Skin epidermis (tissue), 12 donors: ENCODE measurements around the gene FAM193A.
"Not testable (repeated sequence)": the region's sequence is repeated elsewhere in the genome, so short reads cannot be mapped to it uniquely, and the experiment has no call there.

ENCODE experiments used
- H3K27ac ChIP-seq, 21 experiments: fragments of 200-600 bp; sonication (generic) in 11 of 21; one replicate each; pipeline ENCODE4 v1.5.0; 2020; ENCODE audit warnings: mild to moderate bottlenecking in 3 of 21, inconsistent platforms in 2 of 21, moderate library complexity in 2 of 21
- H3K4me3 ChIP-seq, 7 experiments: fragments of 200-600 bp; sonication (generic) in 2 of 7; one replicate each; pipeline ENCODE4 v1.5.0; 2020; ENCODE audit warnings: inconsistent platforms in 2 of 7, mild to moderate bottlenecking in 2 of 7, moderate library complexity in 1 of 7

FAM193A gene

DNA sequence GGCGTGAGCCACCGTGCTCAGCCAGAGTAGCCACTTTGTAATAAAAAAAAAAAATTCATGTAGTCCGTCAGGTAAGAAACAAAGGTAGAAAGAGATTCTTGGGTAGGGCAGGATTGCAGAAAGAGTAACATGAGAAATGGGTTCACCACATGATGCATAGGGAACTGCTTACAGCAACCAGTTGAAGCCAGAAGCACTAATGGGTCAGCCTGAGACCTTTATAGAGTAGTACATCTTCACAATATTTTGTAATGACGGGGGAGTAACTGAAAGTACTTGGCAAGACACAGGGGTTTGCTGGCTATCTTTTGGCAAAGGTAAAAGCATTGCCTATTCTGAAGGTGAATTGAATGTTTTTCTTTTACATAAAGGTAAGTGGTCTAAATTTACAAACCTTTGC is 29.1 kb downstream of the FAM193A start:
- no peak overlapping the region for H3K4me3 ChIP-seq

DNA sequence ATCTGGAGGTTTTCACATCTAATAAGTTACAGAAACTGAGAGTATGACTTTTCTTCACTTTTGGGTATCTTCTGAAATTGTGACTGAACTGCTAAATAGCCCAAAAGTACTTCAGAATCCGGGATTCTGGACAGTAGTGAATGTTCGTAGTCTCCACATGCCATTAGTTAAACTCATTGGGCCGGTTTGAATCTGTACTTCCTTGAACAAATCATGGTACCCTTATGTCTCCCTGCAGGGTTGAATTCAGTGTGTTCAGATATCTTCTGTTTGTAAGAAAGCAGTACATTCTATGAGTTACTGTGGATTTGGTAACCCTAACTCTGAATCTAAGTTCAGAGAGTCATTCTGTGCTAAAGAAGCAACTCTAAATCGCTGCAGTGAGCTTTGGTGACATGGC is 33.6 kb downstream of the FAM193A start:
- Histone ChIP-seq H3K27ac (peak overlapping the region in 7 of 21 experiments; percentile 3 to 80 (median 57)), H3K4me3 (no peak overlapping the region)

More for the DNA sequence above, 29.1 kb downstream of the FAM193A start:
- H3K27ac ChIP-seq, result no peak overlapping the region

DNA sequence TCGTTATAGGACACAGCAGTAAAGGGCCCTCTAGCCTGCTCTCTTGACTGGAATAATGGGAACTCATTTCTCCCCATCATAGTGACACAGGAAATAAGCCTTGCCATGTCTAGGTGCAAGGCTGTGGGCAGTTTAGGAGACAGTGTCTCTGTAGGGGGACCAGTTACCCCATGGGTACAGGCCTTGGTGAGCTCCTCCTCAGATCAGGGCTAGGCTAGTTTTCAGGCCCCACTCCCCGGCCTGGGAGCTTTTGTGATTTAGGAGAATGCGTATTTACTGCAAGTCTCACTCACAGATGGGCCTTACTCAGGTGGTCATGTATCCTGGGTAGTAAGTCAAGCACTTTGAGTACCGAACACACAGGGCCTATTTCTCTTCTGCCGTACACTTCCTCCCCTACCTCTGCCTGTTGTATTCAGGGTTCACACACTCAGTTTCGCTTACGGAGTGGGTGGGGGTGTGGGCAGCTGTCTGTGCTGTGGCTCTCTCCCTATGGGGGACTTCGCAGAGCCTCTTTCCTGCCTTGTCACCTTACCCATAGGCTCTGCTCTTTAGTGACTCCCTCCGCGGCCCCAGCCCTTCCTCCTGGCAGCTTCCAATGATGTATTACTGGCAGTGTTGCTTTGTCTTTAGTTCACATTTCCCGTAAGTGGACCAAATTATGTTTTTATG is 34.2 kb downstream of the FAM193A start:
- Histone ChIP-seq H3K27ac (peak overlapping the region in 12 of 21 experiments; percentile 2 to 80 (median 44)), H3K4me3 (no peak overlapping the region)

DNA sequence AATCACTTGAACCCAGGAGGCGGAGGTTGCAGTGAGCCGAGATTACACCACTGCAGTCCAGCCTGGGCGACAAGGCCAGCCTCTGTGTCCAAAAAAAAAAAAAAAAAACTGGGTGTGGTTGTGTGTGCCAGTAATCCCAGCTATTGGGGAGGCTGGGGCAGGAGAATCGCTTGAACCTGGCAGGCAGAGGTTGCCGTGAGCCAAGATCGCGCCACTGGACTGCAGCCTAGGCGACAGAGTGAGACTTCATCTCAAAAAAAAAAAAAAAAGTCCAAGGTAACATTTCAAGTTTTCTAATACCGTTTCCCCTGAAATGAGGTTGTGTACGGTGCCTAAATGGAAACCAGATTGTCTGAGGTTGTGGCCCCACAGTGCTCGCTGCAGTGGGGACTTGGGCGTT is 35.6 kb downstream of the FAM193A start:
- Histone ChIP-seq H3K4me3 (no peak overlapping the region), H3K27ac (peak overlapping the region in 1 of 21 experiments; percentile 62)

DNA sequence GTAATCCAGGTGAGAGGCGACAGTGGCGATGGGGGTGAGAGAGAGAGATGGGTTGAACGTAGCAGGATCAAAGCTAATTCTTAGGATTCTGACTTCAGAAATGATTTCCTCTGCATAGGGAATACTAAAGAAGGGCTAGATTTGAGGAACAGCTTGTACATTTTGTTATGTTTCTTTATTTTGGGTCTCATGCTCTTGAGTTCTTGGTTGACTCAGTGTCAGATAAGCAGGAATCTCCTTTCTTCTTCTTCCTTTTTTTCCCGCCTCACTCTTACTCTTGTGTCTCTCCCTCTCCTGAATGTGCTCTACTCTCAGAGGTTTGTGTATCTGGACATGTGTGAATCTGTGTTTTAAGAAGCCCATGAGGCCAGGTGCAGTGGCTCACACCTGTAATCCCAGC is 36.4 kb downstream of the FAM193A start:
- Histone ChIP-seq H3K27ac (no peak overlapping the region), H3K4me3 (no peak overlapping the region)

DNA sequence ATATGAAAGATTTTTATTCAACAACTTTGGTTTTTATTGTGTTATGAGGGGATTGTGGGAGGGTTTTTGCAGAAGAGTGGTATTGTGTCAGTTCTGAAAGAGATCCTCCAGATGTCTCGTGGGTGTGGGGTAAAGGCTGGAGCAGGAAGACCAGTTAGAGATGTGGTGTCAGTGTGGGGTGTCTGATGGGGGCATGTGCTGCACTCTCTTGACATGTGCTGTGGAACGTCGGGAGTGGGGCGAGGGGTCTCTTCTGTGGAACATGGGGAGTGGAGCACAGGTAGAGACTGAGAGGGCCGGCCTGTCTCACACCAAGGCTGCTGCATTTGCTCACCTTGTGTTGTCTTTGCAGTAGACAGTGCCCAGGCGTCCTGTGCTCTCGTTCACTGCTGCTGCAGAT is 37.6 kb downstream of the FAM193A start:
- Histone ChIP-seq H3K27ac (no peak overlapping the region), H3K4me3 (no peak overlapping the region)

DNA sequence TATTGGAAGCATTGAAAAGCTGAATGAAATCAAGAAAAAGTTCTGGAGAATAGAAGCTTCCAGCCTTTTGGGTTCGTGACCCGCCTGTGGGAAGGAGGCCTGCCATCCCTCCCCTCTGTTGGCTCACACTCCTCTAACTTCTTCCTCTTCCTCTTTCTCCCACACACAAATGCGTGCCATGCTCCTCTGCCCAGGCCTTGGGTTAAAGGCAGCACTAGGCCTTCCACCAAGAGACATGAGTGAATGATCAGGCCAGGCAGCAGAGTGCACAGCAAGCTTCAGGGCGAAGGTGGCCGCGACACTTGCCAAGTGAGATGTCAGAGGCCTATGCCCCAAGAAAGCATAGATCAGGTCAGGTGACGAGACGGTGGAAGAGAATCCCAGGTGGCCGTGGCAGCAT is 38.4 kb downstream of the FAM193A start:
- Histone ChIP-seq H3K4me3 (no peak overlapping the region), H3K27ac (no peak overlapping the region)

DNA sequence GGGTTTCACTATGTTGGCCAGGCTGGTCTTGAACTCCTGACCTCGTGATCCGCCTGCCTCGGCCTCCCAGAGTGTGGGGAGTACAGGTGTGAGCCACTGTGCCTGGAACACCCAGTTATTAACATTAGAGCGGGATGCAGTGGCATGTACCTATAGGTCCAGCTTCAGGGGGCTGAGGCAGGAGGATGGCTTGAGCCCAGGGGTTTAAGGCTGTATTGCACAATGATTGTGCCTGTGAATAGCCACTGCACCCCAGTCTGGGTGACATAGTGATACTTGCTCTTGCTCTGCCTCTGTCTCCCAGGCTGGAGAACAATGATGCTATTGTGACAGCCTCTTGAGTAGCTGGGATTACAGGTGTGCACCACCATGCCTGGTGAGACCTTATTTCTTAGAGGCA is 39.8 kb downstream of the FAM193A start:
- H3K4me3 ChIP-seq, result no peak overlapping the region
- no peak overlapping the region for H3K27ac ChIP-seq

DNA sequence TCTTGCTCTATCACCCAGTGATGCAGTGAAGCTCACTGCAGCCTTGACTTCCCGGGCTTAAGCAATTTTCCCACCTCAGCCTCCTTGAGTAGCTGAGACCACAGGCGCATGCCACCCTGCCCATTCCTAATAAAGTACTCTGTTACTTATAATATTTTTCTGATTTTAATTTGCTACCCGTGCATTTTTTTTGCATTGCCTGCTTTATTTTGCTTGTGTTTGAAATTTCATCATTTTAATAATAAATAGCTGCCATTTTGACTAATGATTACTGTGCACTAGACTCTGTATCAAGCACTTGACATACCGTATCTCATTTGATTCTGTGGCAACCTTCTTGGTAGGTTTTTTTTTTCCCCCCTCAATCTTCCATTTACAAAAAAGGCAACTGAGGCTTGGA is 41.7 kb downstream of the FAM193A start:
- Histone ChIP-seq H3K27ac (no peak overlapping the region), H3K4me3 (no peak overlapping the region)

DNA sequence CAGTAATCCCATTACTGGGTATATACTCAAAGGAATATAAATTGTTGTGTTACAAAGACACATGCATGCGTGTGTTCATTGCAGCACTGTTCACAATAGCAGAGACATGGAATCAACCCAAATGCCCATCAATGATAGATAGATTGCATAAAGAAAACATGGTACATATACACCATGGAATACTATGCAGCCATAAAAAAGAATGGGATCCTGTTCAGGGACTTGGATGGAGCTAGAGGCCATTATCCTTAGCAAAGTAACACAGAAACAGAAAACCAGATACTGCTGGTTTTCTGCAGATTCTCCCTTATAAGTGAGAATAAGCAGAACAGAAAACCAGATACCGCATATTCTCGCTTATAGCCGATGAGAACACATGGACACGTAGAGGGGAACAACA is 43.5 kb downstream of the FAM193A start:
- no peak overlapping the region for H3K27ac ChIP-seq
- H3K4me3 ChIP-seq, result no peak overlapping the region

DNA sequence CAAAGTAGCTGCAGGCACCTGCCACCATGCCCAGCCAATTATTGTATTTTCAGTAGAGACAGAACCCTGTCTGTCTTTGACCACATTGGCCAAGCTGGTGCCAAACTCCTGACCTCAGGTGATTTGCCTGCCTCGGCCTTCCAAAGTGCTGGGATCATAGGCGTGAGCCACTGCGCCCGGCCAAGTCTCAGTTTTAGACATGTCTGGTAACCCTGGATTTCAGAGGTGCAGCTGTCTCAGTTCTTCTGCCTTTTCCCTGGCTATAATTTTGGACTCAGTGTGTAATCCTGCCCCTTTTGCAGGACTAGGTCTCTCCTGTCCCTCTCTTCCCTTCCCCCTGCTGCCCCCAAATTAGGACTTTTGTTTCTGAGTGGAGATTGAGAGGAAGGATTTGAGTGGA is 46.6 kb downstream of the FAM193A start:
- H3K27ac ChIP-seq, result no peak overlapping the region
- H3K4me3 ChIP-seq, result no peak overlapping the region

DNA sequence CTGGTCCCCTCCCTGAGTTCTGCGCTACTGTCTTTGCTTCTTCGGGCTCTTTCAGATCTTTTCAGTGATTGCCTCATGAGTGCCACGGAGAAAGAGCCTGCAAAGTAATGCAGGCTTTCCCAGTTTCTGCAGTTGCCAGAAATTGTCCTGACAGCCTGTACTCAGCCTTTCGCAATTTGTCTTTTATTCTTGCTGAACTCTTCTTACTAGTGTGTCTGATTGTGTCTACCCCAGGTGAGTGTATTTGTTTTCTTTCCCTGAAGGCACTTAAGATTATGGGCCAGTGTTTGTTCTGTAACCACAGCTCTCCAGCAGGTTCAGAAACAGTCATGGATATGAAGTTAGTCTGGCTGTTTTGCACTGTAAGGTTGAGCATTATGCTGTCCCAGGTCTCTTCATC is 47.1 kb downstream of the FAM193A start:
- H3K27ac ChIP-seq, result no peak overlapping the region
- H3K4me3 ChIP-seq, result no peak overlapping the region

DNA sequence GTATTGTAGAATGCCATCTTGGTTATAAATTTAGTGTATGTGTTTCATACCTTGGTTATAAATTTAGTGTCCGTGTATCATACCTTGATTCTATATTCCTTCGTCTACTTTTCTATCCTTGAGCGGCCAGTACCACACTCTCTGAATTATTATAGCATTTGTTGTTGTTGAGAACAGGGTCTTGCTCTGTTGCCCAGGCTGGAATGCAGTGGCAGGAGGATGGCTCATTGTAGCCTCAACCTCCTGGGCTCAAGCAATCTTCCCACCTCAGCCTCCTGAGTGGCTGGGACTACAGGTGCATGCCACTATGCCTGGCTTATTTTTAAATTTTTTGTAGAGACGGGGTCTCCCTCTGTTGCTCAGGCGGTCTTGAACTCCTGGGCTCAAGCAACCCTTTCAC is 50.1 kb downstream of the FAM193A start:
- Histone ChIP-seq H3K27ac (no peak overlapping the region), H3K4me3 (no peak overlapping the region)

DNA sequence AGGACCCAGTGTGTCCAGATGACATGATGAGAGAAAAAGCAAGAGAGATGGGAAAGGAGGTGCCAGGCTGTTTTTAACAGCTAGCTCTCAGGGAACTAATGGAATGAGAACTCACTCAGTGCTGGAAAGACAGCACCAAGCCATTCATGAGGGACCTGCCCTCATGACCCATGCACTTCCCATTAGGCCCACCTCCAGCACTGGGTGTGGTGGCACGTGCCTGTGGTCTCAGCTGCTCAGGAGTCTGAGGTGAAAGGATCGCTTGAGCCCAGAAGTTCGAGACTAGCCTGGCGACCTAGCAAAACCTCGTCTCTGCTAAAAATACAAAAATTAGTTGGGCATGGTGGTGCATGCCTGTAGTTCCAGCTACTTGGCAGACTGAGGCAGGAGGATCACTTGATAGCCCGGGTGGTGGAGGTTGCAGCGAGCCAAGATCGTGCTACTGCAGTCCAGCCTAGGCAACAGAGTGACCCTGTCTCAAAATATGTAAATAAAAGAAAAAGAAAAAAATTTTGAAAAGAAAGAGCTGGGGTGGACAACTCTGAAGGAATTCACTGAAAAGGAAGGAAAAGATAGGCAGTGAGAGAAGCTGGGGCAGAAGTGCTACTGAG is 50.9 kb downstream of the FAM193A start:
- H3K4me3 ChIP-seq, result no peak overlapping the region
- H3K27ac ChIP-seq, result no peak overlapping the region

DNA sequence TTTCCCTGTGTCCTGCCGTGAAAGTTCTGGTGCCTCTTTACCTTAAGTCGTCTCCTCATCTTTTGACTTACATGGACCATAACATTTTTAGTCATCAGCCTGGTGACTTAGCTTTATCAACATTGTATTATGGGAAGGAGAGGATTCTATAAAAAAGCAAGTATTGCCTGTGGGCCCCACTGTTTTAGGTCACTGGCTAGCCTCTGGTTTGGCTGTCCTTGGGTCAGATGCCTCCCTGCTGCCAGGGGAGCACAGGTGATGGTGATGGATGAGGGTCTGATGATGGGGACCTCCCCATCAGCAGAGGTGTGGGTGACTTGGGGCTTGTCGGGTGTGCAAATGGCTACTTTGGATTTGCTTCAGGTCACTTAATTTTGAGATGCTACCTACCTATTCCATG is 51.8 kb downstream of the FAM193A start:
- H3K4me3 ChIP-seq, result no peak overlapping the region
- H3K27ac ChIP-seq, result no peak overlapping the region

DNA sequence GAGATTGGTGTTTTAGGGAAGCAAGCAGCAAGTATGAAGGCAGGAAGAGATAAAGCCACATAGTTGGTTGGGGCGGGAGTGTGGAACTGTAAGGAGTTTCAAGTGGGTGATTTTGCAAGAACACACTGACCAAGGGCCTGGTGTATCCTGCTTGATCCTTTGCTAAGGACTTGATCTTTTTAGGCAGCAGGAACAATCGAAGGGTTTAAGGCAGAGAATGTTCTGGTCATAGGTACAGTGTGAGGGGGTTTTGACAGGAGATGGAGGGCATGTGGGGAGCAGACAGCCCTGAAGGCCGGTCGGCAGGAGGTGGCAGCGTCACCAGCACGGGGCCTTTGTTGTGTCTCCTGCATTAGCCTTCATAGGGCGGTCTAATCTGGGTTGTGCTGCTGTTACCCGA is 54.7 kb downstream of the FAM193A start:
- Histone ChIP-seq H3K4me3 (no peak overlapping the region), H3K27ac (no peak overlapping the region)

DNA sequence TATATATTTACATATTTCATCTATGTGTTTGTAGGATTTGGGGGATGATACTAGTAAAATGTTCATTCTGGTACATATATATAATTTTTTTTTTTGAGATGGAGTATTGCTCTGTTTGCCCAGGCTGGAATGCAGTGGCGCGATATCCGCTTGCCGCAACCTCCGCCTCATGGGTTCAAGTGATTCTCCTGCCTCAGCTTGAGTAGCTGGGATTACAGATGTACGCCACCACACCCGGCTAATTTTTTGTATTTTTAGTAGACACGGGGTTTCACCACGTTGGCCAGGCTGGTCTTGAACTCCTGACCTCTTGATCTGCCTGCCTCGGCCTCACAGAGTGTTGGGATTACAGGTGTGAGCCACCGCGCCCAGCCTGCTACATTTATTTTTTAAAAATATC is 55.6 kb downstream of the FAM193A start:
- H3K27ac ChIP-seq, H3K4me3 ChIP-seq: not testable (repeated sequence)

DNA sequence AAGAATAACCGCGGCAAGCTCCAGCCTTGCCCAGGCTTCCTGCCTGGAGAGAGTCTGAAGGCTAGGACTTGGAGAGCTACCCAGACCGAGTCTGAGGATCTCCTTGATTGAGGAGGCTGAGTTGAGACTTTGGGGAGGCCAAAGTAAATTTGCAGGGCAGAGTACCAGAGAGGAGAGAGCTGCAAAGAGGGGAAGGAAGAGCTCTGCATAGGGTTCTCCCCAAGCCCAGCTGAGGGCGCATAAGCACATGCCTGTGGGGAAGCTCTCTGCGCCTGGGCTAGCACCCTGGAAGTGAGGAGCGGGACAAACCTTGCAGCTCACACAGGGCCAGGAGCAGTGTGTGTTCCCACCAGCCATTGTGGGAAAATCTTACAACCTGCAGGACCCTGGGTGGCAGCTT is 56.1 kb downstream of the FAM193A start:
- no peak overlapping the region for H3K27ac ChIP-seq
- no peak overlapping the region for H3K4me3 ChIP-seq

DNA sequence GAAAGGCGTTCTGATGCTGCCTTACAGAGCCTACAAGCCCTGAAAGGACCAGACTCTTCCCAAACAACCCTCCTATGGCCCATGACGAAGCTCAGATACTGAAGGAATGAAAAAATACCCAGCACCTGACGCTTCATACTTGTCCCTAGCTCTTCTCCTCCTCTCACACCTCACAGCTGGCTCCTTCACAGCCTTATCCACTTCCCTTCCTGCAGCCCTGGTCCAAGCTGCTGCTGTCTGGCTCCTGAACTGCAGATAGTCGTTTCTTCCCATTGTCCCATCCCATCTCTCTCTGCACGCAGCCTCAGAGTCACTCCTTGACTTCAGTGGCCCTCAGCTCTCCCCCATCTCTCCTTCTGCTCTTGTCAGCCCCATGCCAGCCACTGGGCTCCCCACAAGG is 56.6 kb downstream of the FAM193A start:
- no peak overlapping the region for H3K27ac ChIP-seq

DNA sequence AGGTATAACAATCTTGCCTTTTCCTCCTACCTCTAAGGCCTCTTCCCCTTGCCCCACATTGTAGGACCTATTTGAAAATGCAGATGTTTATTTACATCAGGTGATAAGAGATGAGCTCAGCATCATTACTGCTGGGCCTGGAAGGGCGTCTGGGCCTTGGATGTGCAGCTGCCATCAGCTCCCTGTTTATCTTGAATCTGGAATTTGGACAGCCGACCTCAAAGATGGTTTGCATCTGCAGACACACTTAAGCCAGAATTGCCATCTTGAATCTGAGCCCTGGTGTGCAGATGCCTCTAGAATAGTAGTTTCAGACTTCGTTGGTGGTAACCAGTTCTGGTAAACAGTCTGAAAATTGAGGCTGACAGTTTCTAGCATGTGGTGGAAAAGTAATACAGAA is 59.0 kb downstream of the FAM193A start:
- no peak overlapping the region for H3K4me3 ChIP-seq
- H3K27ac ChIP-seq, result peak overlapping the region in 1 of 21 experiments; percentile 19

More for the DNA sequence above, 56.6 kb downstream of the FAM193A start:
- H3K4me3 ChIP-seq, result no peak overlapping the region

DNA sequence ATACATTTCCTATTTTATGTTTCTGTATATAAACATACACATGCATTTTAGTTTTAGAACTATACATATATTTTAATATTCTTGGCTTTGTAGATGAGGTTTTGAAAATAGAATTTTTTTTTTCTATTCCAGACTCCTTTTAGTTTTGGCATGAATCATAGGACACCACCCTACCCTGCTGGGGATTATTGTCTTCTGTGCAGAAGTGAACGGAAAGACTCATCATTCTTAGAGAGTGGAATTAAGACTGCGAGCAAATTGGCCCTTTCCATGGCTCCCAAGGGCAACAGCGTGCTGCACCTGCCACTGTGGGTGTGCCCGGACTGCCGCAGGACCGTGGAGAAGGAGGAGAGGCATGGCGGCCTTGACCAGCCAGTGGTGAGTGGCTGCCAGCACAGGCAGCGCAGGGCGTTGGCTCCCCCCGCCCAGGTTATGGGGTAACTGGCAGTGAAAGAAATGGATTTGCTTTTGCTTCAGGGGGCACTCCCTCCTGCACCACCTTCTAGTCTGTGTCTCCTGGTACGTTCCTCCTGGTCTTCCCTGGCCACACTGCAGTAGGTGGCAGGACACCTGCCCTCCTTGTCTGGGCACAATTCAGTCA is 59.6 kb downstream of the FAM193A start:
- Histone ChIP-seq H3K27ac (no peak overlapping the region), H3K4me3 (no peak overlapping the region)
